IMR-90 (cell line): ENCODE results near the gene WNT2B.

Source experiments
- BHLHE40 ChIP-seq: fragments of 150-350 bp; IDR thresholded peaks from 2 replicates; pipeline ENCODE4 v1.6.1; 2016; ENCODE audit warnings: mild to moderate bottlenecking, low read depth, low read length
- CEBPB ChIP-seq: IDR thresholded peaks from 2 replicates; pipeline ENCODE4 v1.6.1; 2012; ENCODE audit warnings: low read depth, low read length, improper control_type of control experiment
- CHD1 ChIP-seq: IDR thresholded peaks from 2 replicates; pipeline ENCODE4 v1.6.1; 2012; ENCODE audit warnings: low read depth, low read length, improper control_type of control experiment
- CTCF ChIP-seq: conservative IDR thresholded peaks from 2 replicates; pipeline ENCODE4 v1.5.1; 2012; ENCODE audit warnings: mild to moderate bottlenecking, low read depth, low read length, improper control_type of control experiment
- POLR2A ChIP-seq: IDR thresholded peaks from 2 replicates; pipeline ENCODE4 v1.6.1; 2012; ENCODE audit warnings: mild to moderate bottlenecking, low read depth, low read length
- SMC3 ChIP-seq: fragments of 150-350 bp; IDR thresholded peaks from 2 replicates; pipeline ENCODE4 v1.6.1; 2016; ENCODE audit warnings: low read depth, mild to moderate bottlenecking, antibody characterized with exemption, low read length, moderate library complexity

- TF ChIP-seq CTCF (no peak), POLR2A (no peak), CHD1 (no peak), BHLHE40 (no peak), CEBPB (no peak), SMC3 (no peak)
These were observed 48.1 kb upstream of the WNT2B start for GRCh38 chr1:112460615-112461014.
